PFSK-1 (cell line): ENCODE measurements around the gene PHF14.

ENCODE experiments used
- FOXP2 ChIP-seq: optimal IDR thresholded peaks from 2 replicates; pipeline ENCODE3; 2011; ENCODE audit warnings: borderline replicate concordance, control low read depth, inconsistent platforms; ENCODE audit not compliant: insufficient read depth; ENCODE audit errors: extremely low read length, extremely low read depth
- POLR2AphosphoS5 ChIP-seq: IDR thresholded peaks from 2 replicates; pipeline ENCODE4 v1.6.1; 2012; ENCODE audit warnings: low read depth, mild to moderate bottlenecking, control low read depth, low read length, moderate library complexity
- REST ChIP-seq, 2 experiments: IDR thresholded peaks; 2 replicates each; pipeline versions ENCODE4 v1.6.1 to v1.8.0; 2011 to 2012; ENCODE audit warnings: low read depth in 2 of 2, low read length in 2 of 2, control low read depth in 1 of 2, inconsistent platforms in 1 of 2, mild to moderate bottlenecking in 1 of 2, moderate library complexity in 1 of 2; ENCODE audit not compliant: insufficient read depth in 1 of 2
- SIN3A ChIP-seq: IDR thresholded peaks from 2 replicates; pipeline ENCODE4 v1.6.1; 2012; ENCODE audit warnings: mild to moderate bottlenecking, low read length, moderate library complexity, borderline replicate concordance; ENCODE audit not compliant: insufficient read depth
- TAF1 ChIP-seq: IDR thresholded peaks from 2 replicates; pipeline ENCODE4 v1.6.1; 2012; ENCODE audit warnings: low read length, control low read depth, borderline replicate concordance; ENCODE audit not compliant: insufficient read depth

The PHF14 gene

GRCh38 chr7:10956528-10956927 lies 17.1 kb upstream of the PHF14 start:
- TF ChIP-seq FOXP2, result no peak
- no peak for TF ChIP-seq REST (IDR thresholded peaks at IDR 0.05; ENCODE audit: insufficient read depth in 1 of 2, low read depth in 2 of 2, low read length in 2 of 2)
- TF ChIP-seq TAF1, result no peak
- TF ChIP-seq POLR2AphosphoS5, result no peak
- TF ChIP-seq SIN3A, result no peak

- no peak for TF ChIP-seq SIN3A
- TF ChIP-seq TAF1, result no peak
- TF ChIP-seq FOXP2, result no peak
Observed at GRCh38 chr7:10972174-10972573, 1.5 kb upstream of the PHF14 start.

- TF ChIP-seq FOXP2 (peak; percentile 0), POLR2AphosphoS5 (no peak), TAF1 (no peak), SIN3A (0 out of 2 replicates have a peak, but pooled peaks have one; percentile 60), REST (IDR thresholded peaks at IDR 0.05; ENCODE audit: insufficient read depth in 1 of 2, low read depth in 2 of 2, low read length in 2 of 2) (peak; percentile 86 to 93)
Observed at GRCh38 chr7:10973942-10974911, 555 bp downstream of the PHF14 start.

- TF ChIP-seq SIN3A, result no peak
- no peak for TF ChIP-seq POLR2AphosphoS5
- TF ChIP-seq TAF1, result no peak
- TF ChIP-seq REST (IDR thresholded peaks at IDR 0.05; ENCODE audit: insufficient read depth in 1 of 2, low read depth in 2 of 2, low read length in 2 of 2), result no peak
- no peak for TF ChIP-seq FOXP2
Observed at GRCh38 chr7:10977113-10977512, 3.4 kb downstream of the PHF14 start.

- TF ChIP-seq POLR2AphosphoS5, result no peak
- TF ChIP-seq REST (IDR thresholded peaks at IDR 0.05; ENCODE audit: insufficient read depth in 1 of 2, low read depth in 2 of 2, low read length in 2 of 2), result no peak
- no peak for TF ChIP-seq FOXP2
- TF ChIP-seq TAF1, result no peak
- no peak for TF ChIP-seq SIN3A
Observed at GRCh38 chr7:10981317-10981716, 7.6 kb downstream of the PHF14 start.
